ENCODE results near the gene GPR17.

Gene GPR17

GRCh38 chr2:127657232-127657595 lies 11.3 kb downstream of the GPR17 start:
- no peak for DNase-seq

GRCh38 chr2:127658146-127658545 lies 12.2 kb downstream of the GPR17 start:
- no peak for DNase-seq

- no peak for DNase-seq
These were observed 12.9 kb downstream of the GPR17 start for GRCh38 chr2:127658641-127659407.

- DNase-seq = no peak
These were observed 13.7 kb downstream of the GPR17 start for GRCh38 chr2:127659408-127660290.

GRCh38 chr2:127660291-127660578 lies 14.3 kb downstream of the GPR17 start:
- DNase-seq = no peak

GRCh38 chr2:127661072-127661649 lies 15.2 kb downstream of the GPR17 start:
- no peak for DNase-seq

- DNase-seq = no peak
These were observed 16.1 kb downstream of the GPR17 start for GRCh38 chr2:127661949-127662510.

- DNase-seq = no peak
These were observed 17.1 kb downstream of the GPR17 start for GRCh38 chr2:127662937-127663565.

GRCh38 chr2:127663566-127664064 lies 17.7 kb downstream of the GPR17 start:
- no peak for DNase-seq

GRCh38 chr2:127664065-127664894 lies 18.3 kb downstream of the GPR17 start:
- no peak for DNase-seq

- no peak for DNase-seq
These were observed 18.9 kb downstream of the GPR17 start for GRCh38 chr2:127664895-127665225.

- no peak for DNase-seq
These were observed 19.4 kb downstream of the GPR17 start for GRCh38 chr2:127665267-127665893.

- no peak for DNase-seq
These were observed 23.1 kb downstream of the GPR17 start for GRCh38 chr2:127669056-127669455.

- DNase-seq = no peak
These were observed 24.4 kb downstream of the GPR17 start for GRCh38 chr2:127670055-127670956.

- DNase-seq = no peak
These were observed 25.0 kb downstream of the GPR17 start for GRCh38 chr2:127670957-127671290.

- DNase-seq = no peak
These were observed 25.8 kb downstream of the GPR17 start for GRCh38 chr2:127671557-127672302.

GRCh38 chr2:127672341-127673224 lies 26.6 kb downstream of the GPR17 start:
- DNase-seq = no peak

GRCh38 chr2:127673291-127674069 lies 27.5 kb downstream of the GPR17 start:
- no peak for DNase-seq

Data from SHP77 treated with DMSO at 0.1 percent for 48 hours (cell line).